ENCODE data around the gene TAOK3.
A peak's percentile ranks its signal among the peaks of the same experiment; 100 is the strongest.

- TF ChIP-seq POLR2A (IDR thresholded peaks at IDR 0.05): no peak
- peak in 5 of 6 experiments; percentile 39 to 87 (median 53) for TF ChIP-seq CTCF (IDR thresholded peaks at IDR 0.05)
Observed at GRCh38 chr12:118120579-118121363, 251.9 kb downstream of the TAOK3 start.

Measured in Peyer's patch (tissue), 4 donors.